ENCODE data around the gene ST3GAL4.

Gene ST3GAL4

DNA sequence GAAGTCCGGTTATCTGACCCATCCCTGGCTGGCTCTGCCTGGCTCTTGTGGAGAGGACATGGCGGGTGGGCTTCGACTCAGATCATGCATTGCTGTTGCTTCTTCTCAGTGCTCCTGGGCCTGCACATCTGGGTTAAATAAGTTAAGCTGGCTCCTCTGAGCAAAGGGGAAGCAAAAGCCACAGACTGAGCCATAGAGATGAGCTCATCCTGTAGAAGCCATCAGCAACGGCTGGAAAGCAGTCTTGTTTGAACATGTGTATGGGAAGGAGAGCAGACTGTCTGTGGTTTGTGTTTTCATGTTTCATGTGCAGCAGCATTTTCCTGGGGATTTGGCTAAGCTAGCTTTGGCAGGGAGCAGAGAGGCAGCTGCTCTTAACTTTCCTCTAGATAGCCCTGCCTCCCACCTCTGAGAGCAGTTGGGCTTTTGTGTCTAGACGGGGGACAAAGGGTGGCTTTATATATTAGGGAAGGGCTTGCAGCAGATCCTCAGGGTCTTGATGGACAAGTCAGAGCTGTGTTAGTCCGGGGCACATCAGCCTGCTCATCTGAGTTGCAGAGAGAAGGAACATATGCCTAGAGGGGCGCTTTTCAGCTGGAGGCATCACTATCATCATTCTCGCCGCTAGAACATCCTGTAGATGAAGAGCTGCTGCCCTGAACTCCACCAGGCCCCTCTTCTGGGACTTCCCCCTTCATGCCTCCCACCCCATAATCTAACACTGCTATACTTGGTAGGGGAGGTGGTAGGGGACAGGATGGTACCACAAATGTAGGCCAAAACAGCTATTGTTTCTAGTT lies 36.7 kb upstream of the ST3GAL4 start:
- peak; percentile 95 for DNase-seq (ENCODE audit: low read depth)
- no peak overlapping the region for H3K4me3 ChIP-seq (ENCODE audit: low read length)
- TF ChIP-seq, protein P1, sequence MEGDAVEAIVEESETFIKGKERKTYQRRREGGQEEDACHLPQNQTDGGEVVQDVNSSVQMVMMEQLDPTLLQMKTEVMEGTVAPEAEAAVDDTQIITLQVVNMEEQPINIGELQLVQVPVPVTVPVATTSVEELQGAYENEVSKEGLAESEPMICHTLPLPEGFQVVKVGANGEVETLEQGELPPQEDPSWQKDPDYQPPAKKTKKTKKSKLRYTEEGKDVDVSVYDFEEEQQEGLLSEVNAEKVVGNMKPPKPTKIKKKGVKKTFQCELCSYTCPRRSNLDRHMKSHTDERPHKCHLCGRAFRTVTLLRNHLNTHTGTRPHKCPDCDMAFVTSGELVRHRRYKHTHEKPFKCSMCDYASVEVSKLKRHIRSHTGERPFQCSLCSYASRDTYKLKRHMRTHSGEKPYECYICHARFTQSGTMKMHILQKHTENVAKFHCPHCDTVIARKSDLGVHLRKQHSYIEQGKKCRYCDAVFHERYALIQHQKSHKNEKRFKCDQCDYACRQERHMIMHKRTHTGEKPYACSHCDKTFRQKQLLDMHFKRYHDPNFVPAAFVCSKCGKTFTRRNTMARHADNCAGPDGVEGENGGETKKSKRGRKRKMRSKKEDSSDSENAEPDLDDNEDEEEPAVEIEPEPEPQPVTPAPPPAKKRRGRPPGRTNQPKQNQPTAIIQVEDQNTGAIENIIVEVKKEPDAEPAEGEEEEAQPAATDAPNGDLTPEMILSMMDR (IDR thresholded peaks at IDR 0.05; ENCODE audit: insufficient read depth, low read depth, low read length, missing control alignments), result no peak

DNA sequence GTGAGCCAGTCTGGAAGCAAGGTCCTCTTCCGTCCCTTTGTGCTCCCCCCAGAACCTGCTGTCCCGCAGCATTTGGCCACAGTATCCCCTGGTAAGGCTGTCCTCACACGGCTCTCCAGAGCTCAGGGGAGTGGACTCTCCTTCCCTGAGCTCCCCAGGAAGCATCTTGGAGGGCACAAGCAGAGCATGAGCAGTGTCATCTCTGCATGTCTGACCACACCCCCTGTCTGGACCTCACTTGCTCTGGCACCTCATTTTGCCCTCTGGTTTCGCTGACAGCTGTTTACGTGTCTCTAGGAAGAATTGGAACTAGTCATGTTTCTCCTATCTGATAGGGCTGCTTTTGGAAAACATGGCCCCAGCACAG lies 36.1 kb upstream of the ST3GAL4 start:
- no peak for DNase-seq (ENCODE audit: low read depth)
- TF ChIP-seq, protein P1 (IDR thresholded peaks at IDR 0.05; ENCODE audit: insufficient read depth, low read depth, low read length, missing control alignments), result no peak
- no peak overlapping the region for H3K4me3 ChIP-seq (ENCODE audit: low read length)

DNA sequence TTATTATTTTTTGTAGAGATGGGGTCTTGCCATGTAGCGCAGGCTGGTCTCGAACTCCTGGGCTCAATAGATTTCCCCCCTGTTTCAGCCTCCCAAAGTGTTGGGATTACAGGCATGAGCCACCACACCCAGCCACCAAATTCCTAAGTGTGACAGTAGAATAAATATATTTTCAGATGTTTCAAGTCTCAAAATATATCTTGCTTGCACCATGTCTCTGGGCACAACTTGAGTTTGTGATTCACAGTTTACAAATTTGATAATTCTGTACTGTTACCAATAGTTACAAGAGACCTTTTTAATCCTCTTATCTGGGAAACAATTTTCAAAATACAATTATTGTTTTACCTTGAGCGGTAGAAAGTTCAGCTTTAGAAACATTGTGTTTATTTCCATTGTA lies 32.5 kb upstream of the ST3GAL4 start:
- H3K4me3 ChIP-seq (ENCODE audit: low read length), result no peak overlapping the region
- DNase-seq (ENCODE audit: low read depth), result no peak
- TF ChIP-seq, protein P1 (IDR thresholded peaks at IDR 0.05; ENCODE audit: insufficient read depth, low read depth, low read length, missing control alignments), result no peak

DNA sequence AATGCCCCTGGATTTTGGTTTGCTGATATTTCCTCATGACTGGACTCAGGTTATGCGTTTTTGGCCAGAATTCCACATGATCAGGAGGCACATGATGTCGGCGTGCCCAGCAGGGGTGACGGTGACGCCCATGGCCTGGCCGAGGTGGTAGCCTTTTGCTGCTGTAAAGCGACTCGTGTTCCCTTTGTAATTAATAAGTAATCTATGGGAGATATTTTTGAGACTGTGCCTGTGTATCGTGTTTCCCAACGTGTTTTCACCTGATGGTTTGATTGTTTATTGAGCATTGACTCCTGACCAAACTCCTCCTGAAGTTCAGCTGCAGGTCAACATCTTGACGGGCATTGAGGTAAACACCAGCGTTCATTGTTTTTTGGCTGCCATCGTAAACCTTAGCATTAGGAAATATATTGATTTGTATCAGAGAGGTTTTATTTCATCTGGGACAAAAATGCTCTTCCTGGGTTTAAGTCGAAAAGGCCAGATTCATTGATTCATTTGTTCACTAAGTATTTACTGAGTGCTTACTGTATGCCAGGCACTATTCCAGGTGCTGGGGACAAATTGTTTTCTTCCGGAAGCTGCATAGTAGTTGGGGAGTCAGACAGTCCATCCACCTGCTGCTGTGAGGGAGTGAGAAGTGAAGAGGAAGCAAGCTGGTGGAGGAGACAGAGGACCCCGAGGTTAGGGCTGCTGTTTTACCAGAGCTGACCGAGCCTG lies 28.0 kb upstream of the ST3GAL4 start:
- no peak for DNase-seq (ENCODE audit: low read depth)
- no peak overlapping the region for H3K4me3 ChIP-seq (ENCODE audit: low read length)
- TF ChIP-seq, protein P1 (IDR thresholded peaks at IDR 0.05; ENCODE audit: insufficient read depth, low read depth, low read length, missing control alignments), result no peak

DNA sequence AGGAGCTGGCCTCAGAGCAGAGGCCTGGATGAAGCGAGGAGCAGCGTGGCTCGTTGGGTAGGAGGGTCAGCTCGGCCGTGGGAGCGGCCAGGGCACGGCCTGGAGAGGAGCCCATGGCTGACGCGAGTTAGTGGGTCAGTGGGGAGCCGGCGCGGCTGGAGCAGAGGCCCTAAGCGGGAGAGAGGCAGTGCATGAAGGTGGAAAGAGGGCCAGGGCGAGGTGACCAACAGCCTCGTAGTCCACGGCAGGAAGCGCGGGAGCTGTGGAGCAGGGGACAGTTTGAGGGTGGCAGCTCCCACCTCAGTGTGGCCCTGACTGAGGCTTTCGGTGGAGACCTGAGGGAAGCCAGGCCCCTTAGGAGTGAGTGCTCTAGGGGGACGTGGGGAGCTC lies 27.5 kb upstream of the ST3GAL4 start:
- no peak for DNase-seq (ENCODE audit: low read depth)
- TF ChIP-seq, protein P1 (IDR thresholded peaks at IDR 0.05; ENCODE audit: insufficient read depth, low read depth, low read length, missing control alignments), result no peak
- no peak overlapping the region for H3K4me3 ChIP-seq (ENCODE audit: low read length)

DNA sequence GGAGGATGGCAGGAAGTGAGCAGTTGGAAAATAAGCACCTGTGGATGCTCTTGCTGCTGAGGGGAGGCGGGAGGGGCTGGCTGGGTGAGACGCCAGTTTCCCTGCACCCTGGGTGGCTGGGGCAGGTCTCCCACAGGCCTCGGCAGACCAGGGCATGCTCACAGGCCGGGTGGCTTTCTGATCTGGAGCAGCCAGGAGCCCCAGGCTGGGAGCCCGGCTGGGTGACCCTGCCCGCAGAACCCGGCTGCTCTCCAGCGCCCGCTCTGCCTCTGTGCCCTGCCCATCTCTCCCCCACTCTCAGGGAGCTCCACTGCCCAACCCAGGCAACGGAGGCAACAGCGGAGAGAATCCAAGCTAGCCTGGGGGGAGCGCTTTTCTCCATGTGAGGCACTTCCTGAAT lies 27.0 kb upstream of the ST3GAL4 start:
- DNase-seq (ENCODE audit: low read depth), result no peak
- no peak overlapping the region for H3K4me3 ChIP-seq (ENCODE audit: low read length)
- TF ChIP-seq, protein P1 (IDR thresholded peaks at IDR 0.05; ENCODE audit: insufficient read depth, low read depth, low read length, missing control alignments), result no peak
